T-helper 1 cell treated with Interleukin-12 subunit alpha and Interleukin-12 subunit beta and Interleukin-4 antibody, amounts not matched to agents 30 μg/mL and 1 μg/mL, for 36 hours (primary cell): ENCODE data around the gene PTGES.
"Not testable (repeated sequence)": the region's sequence is repeated elsewhere in the genome, so short reads cannot be mapped to it uniquely, and the experiment has no call there.

Experiments
- H3K27ac Mint-ChIP-seq: one replicate; pipeline ENCODE4 v1.8.0; 2021; ENCODE audit warnings: mild to moderate bottlenecking, mixed read lengths
- H3K27me3 Mint-ChIP-seq: one replicate; pipeline ENCODE4 v1.8.0; 2021; ENCODE audit warnings: low read depth, mixed read lengths
- H3K36me3 Mint-ChIP-seq: one replicate; pipeline ENCODE4 v1.8.0; 2021; ENCODE audit warnings: low read depth, mixed read lengths
- H3K4me1 Mint-ChIP-seq: one replicate; pipeline ENCODE4 v1.8.0; 2021; ENCODE audit warnings: low read depth, mixed read lengths
- H3K4me3 Mint-ChIP-seq: one replicate; pipeline ENCODE4 v1.8.0; 2021; ENCODE audit warnings: mild to moderate bottlenecking, moderate library complexity, mixed read lengths
- H3K9me3 Mint-ChIP-seq: one replicate; pipeline ENCODE4 v1.8.0; 2021; ENCODE audit warnings: mixed read lengths

The PTGES gene

DNA sequence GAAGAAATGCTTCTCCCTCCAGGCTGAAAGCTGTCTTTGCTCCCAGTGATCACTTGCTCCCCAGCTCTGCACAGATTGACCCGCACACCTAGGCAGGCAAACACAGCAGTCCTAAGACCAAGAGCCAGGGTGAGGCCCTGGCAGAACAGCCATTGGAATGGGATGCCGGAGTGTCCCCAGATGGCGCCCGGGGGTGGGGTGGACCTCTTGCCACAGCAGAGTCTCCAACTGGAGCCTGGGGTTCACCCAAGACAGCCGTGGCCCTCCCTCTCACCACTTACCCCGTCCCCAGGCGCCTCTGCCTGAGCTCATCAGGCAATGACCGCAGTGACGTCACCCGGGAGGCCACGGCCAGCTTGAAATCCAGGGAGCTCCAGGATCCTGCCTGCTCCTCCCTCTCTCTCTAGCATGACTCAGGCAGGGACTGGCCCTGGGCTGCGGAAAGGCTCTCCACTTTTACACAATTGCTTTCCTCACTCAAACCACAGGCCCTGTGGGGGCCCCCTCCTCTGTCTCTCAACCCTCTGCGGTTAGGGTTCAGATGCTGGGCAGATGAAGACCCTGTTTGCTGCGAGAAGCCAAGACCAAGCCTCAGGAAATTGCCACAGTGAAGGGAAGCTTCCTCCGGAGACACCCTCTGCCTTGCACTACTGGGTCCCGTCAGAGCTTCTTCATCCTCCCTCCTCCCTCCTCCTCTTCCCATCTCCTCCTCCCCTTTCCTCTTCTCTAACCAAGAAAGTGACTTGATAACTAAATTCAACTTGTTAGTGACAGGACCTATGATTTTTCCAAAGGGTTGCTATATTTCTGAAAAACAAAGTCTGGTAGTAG lies 24.3 kb upstream of the PTGES start:
- no peak overlapping the region for H3K4me3 Mint-ChIP-seq
- H3K4me1 Mint-ChIP-seq = peaks cover 8% of the 10 kb centered on the region
- peaks cover 18% of the 10 kb centered on the region for H3K27me3 Mint-ChIP-seq
- peak overlapping the region; percentile 34 for H3K27ac Mint-ChIP-seq
- no peaks in the 10 kb centered on the region for H3K36me3 Mint-ChIP-seq
- no peaks in the 10 kb centered on the region for H3K9me3 Mint-ChIP-seq

DNA sequence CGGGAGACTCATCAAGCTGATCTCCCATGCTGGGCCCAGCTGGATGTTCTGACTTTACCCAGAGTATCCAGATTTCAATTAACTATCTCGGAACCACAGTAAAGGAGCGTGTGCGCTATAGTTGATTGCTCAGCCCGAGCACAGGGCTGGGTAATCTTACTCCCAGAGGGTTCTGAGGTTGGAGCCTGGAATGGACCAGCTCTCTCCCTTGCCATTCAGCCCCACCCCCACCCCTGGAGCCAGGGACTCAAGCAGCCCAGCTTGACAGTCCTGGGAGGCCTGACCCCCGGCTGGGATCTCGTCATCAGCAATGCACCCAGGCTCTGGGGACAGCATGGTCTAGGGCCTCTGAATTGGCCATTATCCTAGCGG lies 23.7 kb upstream of the PTGES start:
- H3K27ac Mint-ChIP-seq = no peak overlapping the region
- H3K9me3 Mint-ChIP-seq = no peaks in the 10 kb centered on the region
- H3K4me1 Mint-ChIP-seq = peaks cover 8% of the 10 kb centered on the region
- H3K36me3 Mint-ChIP-seq = no peaks in the 10 kb centered on the region
- peaks cover 18% of the 10 kb centered on the region for H3K27me3 Mint-ChIP-seq
- H3K4me3 Mint-ChIP-seq = no peak overlapping the region

DNA sequence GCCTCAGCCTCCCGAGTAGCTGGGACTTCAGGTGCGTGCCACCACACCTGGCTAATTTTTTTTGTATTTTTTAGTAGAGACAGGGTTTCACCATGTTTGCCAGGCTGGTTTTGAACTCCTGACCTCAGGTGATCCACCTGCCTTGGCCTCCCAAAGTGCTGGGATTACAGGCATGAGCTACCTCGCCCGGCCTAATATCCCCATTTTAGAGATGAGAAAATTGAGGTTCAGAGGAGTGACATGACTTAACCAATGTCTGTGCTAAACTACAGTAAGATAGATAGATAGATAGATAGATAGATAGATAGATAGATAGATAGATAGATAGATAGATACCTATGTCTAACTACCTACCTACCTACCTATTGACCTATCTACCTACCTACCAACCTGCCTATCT lies 23.3 kb upstream of the PTGES start:
- H3K27ac Mint-ChIP-seq, H3K9me3 Mint-ChIP-seq, H3K36me3 Mint-ChIP-seq, H3K4me3 Mint-ChIP-seq, H3K4me1 Mint-ChIP-seq: not testable (repeated sequence)
- H3K27me3 Mint-ChIP-seq = peaks cover 18% of the 10 kb centered on the region

DNA sequence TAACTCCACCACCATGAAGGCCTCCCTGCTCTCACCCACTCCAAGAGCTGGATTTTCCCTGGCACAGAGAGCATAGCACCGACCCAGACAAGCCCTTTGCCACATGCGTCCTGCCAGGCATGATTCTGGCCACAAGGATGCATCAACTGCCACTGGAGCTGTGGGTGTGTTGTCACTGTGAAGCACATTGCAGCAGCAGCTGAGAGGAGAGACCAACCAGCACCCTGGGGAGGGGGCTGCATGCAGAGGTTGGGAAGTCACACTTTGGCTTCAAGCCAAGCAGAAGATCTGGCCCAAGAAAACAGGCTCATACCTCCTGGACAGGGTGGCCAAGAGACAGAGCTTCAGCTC lies 22.6 kb upstream of the PTGES start:
- Mint-ChIP-seq H3K9me3 (no peaks in the 10 kb centered on the region), H3K36me3 (no peaks in the 10 kb centered on the region), H3K4me1 (peaks cover 8% of the 10 kb centered on the region), H3K4me3 (no peak overlapping the region), H3K27me3 (peaks cover 12% of the 10 kb centered on the region), H3K27ac (no peak overlapping the region)

DNA sequence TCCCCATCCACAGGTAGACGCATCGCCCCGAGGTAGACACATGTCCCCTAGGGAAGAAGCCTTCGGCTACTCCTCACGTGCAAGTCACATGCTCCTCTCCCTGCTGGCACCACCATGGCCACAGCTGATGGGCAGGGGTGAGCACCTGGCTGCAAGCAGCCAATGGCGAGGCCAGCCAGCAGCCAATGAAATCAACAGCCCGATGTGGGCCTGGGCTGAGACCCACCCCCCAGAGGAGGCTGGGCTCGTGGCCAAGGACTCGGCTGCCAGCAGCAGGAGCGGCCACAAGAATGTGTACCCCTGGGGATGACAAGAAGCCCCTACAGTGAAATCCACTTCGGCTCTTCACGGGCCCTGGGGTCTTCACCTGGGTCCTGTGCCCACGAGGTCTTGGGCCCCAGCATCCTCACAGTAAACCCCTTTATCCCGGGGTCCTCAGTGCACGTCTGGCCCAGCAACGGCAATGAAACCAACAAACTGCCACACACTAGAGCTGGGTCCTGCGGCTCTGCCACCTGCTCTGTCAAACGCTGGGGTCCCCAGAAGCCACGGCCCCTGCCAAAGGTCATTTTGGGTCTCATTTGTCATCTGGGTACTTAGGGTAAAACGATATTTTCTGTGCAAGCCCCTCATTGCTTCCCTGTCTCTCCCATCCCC lies 22.1 kb upstream of the PTGES start:
- no peak overlapping the region for H3K27ac Mint-ChIP-seq
- H3K27me3 Mint-ChIP-seq = peaks cover 12% of the 10 kb centered on the region
- no peaks in the 10 kb centered on the region for H3K9me3 Mint-ChIP-seq
- H3K36me3 Mint-ChIP-seq = no peaks in the 10 kb centered on the region
- H3K4me3 Mint-ChIP-seq = no peak overlapping the region
- peaks cover 8% of the 10 kb centered on the region for H3K4me1 Mint-ChIP-seq

DNA sequence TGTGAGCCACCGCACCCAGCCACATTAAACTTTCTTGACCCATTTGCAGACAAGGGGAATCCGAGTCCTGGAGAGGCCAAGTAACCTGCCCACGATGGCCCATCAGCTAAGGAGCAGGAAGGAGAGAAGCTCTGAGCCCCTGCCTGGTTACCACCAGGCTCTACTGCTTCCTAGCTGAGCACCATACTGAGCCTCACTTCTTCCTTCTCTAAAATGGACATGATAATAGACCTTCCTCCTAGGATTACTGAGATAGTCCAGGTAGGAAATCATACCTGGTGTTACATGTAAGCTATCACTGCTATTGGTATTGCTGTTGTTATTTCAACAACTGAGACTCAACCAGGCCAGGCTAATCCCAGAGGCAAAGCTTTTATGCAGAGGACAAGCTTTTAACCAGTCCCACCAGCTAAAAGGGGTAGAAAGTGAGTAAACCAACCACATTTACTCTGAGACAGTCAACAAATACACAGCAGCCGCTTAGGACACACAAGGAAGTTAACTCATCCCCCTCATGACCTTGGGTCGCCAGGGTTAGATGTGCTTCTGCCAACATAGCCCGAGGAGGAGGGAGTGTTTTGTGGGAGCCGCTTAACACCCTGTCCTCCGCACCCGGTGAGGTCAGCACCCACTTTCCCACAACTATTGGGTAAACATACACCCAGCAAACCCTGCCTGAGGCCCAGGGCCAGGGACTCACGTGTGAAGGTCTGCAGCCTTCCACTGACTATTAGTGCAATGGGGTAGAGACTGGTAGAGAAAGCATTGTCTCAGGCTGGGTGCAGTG lies 20.6 kb upstream of the PTGES start:
- H3K27me3 Mint-ChIP-seq = peaks cover 6% of the 10 kb centered on the region
- H3K27ac Mint-ChIP-seq = no peak overlapping the region
- no peak overlapping the region for H3K4me3 Mint-ChIP-seq
- H3K4me1 Mint-ChIP-seq = peaks cover 8% of the 10 kb centered on the region
- H3K36me3 Mint-ChIP-seq = no peaks in the 10 kb centered on the region
- H3K9me3 Mint-ChIP-seq = no peaks in the 10 kb centered on the region

DNA sequence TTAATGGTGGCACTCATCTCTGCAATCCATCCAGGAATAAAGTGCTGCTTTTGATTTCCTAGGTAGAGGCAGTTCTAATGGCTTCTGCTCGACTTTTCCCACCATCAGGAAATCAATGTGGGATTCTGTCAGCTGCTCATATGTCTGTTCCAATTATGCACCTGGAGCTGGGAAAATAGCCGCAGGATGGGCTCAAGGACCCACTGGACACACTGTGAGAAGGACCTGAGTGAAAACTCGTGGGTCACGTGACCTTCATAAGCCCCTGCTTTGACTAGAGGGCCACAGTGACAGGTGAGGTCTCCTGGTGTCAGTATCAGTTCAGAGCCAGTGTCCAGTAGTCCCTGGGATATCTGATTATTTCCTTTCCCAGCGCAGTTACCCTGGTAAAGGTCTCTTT lies 17.9 kb upstream of the PTGES start:
- Mint-ChIP-seq H3K27ac (no peak overlapping the region), H3K9me3 (no peaks in the 10 kb centered on the region), H3K36me3 (no peaks in the 10 kb centered on the region), H3K4me1 (no peaks in the 10 kb centered on the region), H3K4me3 (no peak overlapping the region), H3K27me3 (no peaks in the 10 kb centered on the region)

DNA sequence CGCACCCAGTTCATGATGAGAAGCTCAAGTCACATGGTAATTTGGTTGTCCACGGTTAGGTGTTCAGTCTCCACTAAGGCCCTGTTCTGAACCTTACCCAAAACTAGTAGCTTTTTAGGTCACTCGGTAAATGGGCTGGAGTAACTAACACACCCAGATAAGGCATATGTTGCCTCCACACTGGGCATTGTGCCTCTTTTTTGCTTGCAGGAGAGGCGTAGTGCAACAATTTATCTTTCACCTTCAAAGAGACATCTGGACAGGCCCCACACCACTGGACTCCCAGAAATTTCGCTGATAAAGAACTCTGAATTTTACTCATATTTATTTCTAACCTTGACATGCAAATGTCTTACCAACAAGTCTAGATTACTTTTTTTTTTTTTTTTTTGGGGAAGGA lies 16.8 kb upstream of the PTGES start:
- Mint-ChIP-seq H3K27me3 (no peaks in the 10 kb centered on the region), H3K9me3 (no peaks in the 10 kb centered on the region)

DNA sequence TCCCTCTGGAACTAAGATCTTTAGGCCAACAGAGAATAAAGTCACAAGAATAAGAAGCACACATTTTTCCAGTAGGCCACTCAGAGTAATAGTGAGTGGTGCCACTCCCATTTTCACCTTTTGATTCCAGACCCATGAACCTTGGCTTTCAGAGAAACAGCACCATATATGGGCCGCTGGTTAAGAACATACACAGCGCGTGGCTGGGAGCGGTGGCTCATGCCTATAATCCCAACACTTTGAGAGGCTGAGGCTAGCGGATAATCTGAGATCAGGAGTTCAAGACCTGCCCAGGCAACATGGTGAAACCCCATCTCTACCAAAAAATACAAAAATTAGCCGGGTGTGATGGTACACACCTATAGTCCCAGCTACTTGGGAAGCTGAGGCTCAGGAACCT lies 15.6 kb upstream of the PTGES start:
- Mint-ChIP-seq H3K36me3 (no peaks in the 10 kb centered on the region), H3K4me3 (no peak overlapping the region), H3K27ac (no peak overlapping the region), H3K4me1 (no peaks in the 10 kb centered on the region), H3K9me3 (no peaks in the 10 kb centered on the region), H3K27me3 (no peaks in the 10 kb centered on the region)

More for the DNA sequence above, 16.8 kb upstream of the PTGES start:
- Mint-ChIP-seq H3K27ac (no peak overlapping the region), H3K36me3 (no peaks in the 10 kb centered on the region), H3K4me1 (no peaks in the 10 kb centered on the region), H3K4me3 (no peak overlapping the region)

DNA sequence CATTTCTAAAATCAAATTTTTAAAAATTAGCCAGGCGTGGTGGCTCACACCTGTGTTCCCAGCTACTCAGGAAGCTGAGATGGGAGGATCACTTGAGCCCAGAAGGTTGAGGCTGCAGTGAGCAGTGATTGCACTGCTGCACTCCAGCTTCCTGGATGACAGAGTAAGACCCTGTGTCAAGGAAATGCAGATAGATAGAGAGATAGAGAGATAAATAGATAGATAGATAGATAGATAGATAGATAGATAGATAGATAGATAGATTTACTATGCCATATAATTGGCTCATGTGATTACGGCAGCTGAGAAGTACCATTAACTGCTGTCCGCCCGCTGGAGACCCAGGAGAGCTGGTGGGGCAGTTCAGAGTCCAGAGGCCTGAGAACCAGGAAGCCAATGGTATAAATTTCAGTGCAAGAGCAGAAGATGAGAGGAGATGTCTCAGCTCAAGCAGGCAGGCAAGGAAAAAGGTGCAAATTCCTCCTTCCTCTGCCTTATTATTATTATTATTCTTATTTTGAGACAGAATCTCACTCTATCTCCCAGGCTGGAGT lies 13.0 kb upstream of the PTGES start:
- H3K4me1 Mint-ChIP-seq = no peaks in the 10 kb centered on the region
- no peak overlapping the region for H3K27ac Mint-ChIP-seq
- no peak overlapping the region for H3K4me3 Mint-ChIP-seq
- no peaks in the 10 kb centered on the region for H3K36me3 Mint-ChIP-seq
- no peaks in the 10 kb centered on the region for H3K9me3 Mint-ChIP-seq
- no peaks in the 10 kb centered on the region for H3K27me3 Mint-ChIP-seq

DNA sequence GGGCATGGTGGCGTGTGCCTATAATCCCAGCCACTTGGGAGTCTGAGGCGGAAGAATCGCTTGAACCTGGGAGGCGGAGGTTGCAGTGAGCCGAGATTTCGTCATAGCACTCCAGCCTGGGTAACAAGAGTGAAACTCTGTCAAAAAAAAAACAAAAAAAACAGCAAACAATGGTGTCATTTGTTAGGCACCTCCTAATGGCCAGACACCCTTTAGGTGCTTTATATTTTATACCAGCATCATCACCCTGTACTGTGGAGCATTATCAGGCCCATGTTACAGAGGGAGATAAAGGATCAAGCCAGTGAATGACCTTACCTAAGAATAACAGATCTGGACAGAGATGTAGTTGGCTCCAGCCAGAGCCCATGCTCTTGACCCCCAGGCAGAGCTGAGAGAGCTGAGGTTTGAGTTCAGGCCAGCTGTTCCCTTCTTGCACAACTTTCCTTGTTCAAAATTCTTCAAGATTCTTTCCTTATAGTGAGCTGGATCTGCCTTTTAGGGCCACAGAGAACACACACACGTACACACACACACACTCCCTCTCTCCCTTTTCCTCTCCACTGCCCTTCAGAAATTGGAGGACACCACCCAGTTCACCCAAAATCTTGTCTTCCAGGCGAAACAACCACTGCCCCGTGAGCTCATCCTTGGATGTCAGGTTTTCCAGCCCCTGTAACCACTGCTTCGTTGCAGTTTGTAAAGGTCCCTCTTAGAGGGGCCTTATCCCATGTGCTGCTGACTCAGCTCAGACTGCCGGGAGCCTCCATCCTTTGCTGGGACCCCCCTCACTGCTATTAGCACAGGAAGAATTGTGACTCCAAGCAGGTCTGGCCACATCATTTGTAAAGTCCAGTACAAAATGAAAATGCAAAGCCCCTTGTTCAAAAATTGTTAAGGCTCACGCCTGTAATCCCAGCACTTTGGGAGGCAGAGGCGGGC lies 10.4 kb upstream of the PTGES start:
- Mint-ChIP-seq H3K36me3 (no peaks in the 10 kb centered on the region), H3K27ac (no peak overlapping the region), H3K4me3 (no peak overlapping the region), H3K4me1 (peaks cover under 1% of the 10 kb centered on the region), H3K27me3 (no peaks in the 10 kb centered on the region), H3K9me3 (no peaks in the 10 kb centered on the region)

DNA sequence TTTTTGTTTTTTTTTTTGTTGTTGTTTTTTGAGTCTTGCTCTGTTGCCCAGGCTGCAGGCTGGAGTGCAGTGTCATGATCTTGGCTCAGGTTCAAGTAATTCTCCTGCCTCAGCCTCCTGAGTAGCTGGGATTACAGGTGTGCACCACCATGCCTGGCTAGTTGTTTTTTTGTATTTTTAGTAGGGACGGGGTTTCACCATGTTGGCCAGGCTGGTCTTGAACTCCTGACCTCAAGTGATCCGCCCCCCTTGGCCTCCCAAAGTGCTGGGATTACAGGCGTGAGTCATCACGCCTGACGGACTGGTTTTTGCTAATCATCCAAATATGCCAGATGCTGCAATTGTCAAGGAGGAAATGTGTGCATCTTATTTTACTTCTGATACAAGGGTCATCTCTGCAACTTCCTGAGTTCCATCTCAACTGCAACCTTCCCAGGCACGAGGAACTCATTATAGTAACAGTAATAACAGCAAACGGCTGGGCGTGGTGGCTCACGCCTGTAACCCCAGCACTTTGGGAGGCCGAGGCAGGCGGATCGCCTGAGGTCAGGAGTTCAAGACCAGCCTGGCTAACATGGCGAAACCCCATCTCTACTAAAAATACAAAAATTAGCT lies 9.6 kb upstream of the PTGES start:
- H3K27me3 Mint-ChIP-seq, H3K4me1 Mint-ChIP-seq, H3K27ac Mint-ChIP-seq: not testable (repeated sequence)

DNA sequence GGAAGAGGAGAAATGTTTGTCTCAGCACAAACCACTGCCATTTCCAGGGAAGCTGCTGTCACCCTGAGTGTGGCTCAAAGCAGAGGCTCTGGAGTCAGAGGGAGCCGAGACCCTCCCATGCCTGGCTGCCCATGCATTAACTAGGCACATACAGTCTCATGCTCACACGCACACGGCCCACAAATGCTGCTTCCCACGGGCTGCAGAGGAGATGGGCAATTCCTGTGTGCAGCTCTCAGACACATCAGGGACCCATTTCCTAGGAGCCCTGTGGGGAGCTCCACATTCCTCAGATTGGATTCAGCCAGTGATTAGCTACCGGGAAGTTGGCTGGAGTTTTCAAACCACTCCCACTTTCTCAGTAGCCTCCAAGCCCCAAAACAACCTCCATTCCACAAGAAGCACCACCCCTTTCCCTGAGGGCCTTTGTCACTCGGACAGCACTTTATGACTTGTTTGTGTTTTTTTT lies 9.1 kb upstream of the PTGES start:
- no peaks in the 10 kb centered on the region for H3K9me3 Mint-ChIP-seq
- peaks cover 7% of the 10 kb centered on the region for H3K4me1 Mint-ChIP-seq
- H3K36me3 Mint-ChIP-seq = no peaks in the 10 kb centered on the region
- no peak overlapping the region for H3K27ac Mint-ChIP-seq
- no peak overlapping the region for H3K4me3 Mint-ChIP-seq
- no peaks in the 10 kb centered on the region for H3K27me3 Mint-ChIP-seq

More for the DNA sequence above, 9.6 kb upstream of the PTGES start:
- not testable (repeated sequence) for H3K4me3 Mint-ChIP-seq, H3K9me3 Mint-ChIP-seq, H3K36me3 Mint-ChIP-seq
